Measurements from ENCODE around the gene AKAIN1. TPM values are rescaled to one million over a fixed set of nuclear protein-coding genes. Genes with fewer than 3 reads are reported as not detected.

The AKAIN1 gene
- total RNA-seq: not detected in 2 replicates

GRCh38 chr18:5197032-5197434, at the start of gene AKAIN1:
AKAIN1 (minus strand) TSS chr18:5197257; CDS start chr18:5197053, 204 bp downstream.

Other genes starting within 250 kb of the AKAIN1 start
- gene ZBTB14, start 98.5 kb upstream of the AKAIN1 start, total RNA-seq: 5.4 and 6.3 TPM in 2 replicates